HepG2 (cell line): ENCODE results near the gene EIF2S2. TPM values are rescaled to one million over a fixed set of nuclear protein-coding genes. Genes with fewer than 3 reads are reported as not detected.
A peak's percentile ranks its signal among the peaks of the same experiment; 100 is the strongest.

Experiments used
- ATAC-seq: fragments of 200-7000 bp; cut with Tn5 transposase; 3 replicates; pipeline ENCODE4 v1.9.1; 2020; ENCODE audit warnings: mild to moderate bottlenecking, moderate library complexity
- BruUV-seq: library from RNA; stranded (reverse); fragments of 400-500 nt; replicated peaks from 2 replicates; lab custom pipeline; 2021; lab: Mats Ljungman, UMichigan
- CTCF ChIA-PET: fragments of 300-600 bp; formaldehyde crosslinking; extraction: SDS; loops from one replicate; lab custom pipeline; 2021; ENCODE audit warnings: low total read pairs, inconsistent platforms, low intra/inter-chr PET ratio; lab: Yijun Ruan, JAX
- POLR2A ChIA-PET: fragments of 350-600 bp; sonication (Branson Sonifier 250); formaldehyde crosslinking; loops from one replicate; lab custom pipeline; 2020; ENCODE audit warnings: antibody characterized with exemption, inconsistent platforms; lab: Yijun Ruan, JAX
- DNase-seq: peaks from one replicate; pipeline ENCODE4 v3.0.0-alpha.2; 2015; ENCODE audit warnings: low spot score
- FAIRE-seq: peaks from 3 replicates; lab custom pipeline; 2011; peaks lifted over from hg19 to GRCh38; lab: Jason Lieb, UNC
- H2AFZ ChIP-seq: one replicate; pipeline ENCODE4 v1.6.1; 2011; ENCODE audit warnings: low read length, inconsistent platforms
- H3K27ac ChIP-seq: fragments of 300-600 bp; 3 replicates; pipeline ENCODE4 v1.8.0; 2011; ENCODE audit warnings: mixed run types, mild to moderate bottlenecking, mixed read lengths, low read length, inconsistent platforms; ENCODE audit not compliant: insufficient read depth; ENCODE audit errors: extremely low read length
- H3K27me3 ChIP-seq, 2 experiments: fragments of 200-600 bp in 1 of 2; 2 replicates in 1 of 2; 3 replicates in 1 of 2; pipeline versions ENCODE4 v1.6.0 to v1.8.0; 2011; ENCODE audit warnings: low read length in 2 of 2, mild to moderate bottlenecking in 2 of 2, moderate library complexity in 2 of 2, inconsistent platforms in 1 of 2; ENCODE audit not compliant: insufficient read depth in 2 of 2, control insufficient read depth in 1 of 2
- H3K36me3 ChIP-seq, 2 experiments: fragments of 200-600 bp in 1 of 2; replicated peaks in 1 of 2; 2 replicates in 1 of 2; 3 replicates in 1 of 2; pipeline versions ENCODE4 v1.5.1 to v1.8.0; 2011; ENCODE audit warnings: low read length in 2 of 2, inconsistent platforms in 1 of 2; ENCODE audit not compliant: insufficient read depth in 2 of 2, control insufficient read depth in 1 of 2
- H3K4me1 ChIP-seq: 2 replicates; pipeline ENCODE4 v1.5.1; 2012; ENCODE audit warnings: low read length, inconsistent platforms; ENCODE audit not compliant: insufficient read depth
- H3K4me2 ChIP-seq: 2 replicates; pipeline ENCODE4 v1.6.0; 2011; ENCODE audit warnings: low read depth, low read length, inconsistent platforms
- H3K4me3 ChIP-seq, 3 experiments: fragments of 200-600 bp in 1 of 3; sonication (generic), shearing (Covaris generic) in 1 of 3; replicated peaks in 1 of 3; 2 replicates each; pipeline ENCODE4 v1.5.1; 2011 to 2016; ENCODE audit warnings: low read length in 3 of 3, inconsistent platforms in 2 of 3, low read depth in 2 of 3, mild to moderate bottlenecking in 2 of 3, control low read depth in 1 of 3, mixed read lengths in 1 of 3; ENCODE audit not compliant: insufficient read depth in 1 of 3
- H3K79me2 ChIP-seq: one replicate; pipeline ENCODE4 v1.6.1; 2011; ENCODE audit warnings: low read length, inconsistent platforms; ENCODE audit not compliant: insufficient read depth
- H3K9ac ChIP-seq: 2 replicates; pipeline ENCODE4 v1.6.0; 2011; ENCODE audit warnings: mild to moderate bottlenecking, low read depth, low read length, inconsistent platforms; ENCODE audit not compliant: insufficient read depth
- H3K9me3 ChIP-seq: 2 replicates; pipeline ENCODE4 v1.5.1; 2012; ENCODE audit warnings: mild to moderate bottlenecking, low read length
- H4K20me1 ChIP-seq: 2 replicates; pipeline ENCODE4 v1.6.0; 2011; ENCODE audit warnings: inconsistent platforms, mild to moderate bottlenecking, low read length, moderate library complexity; ENCODE audit not compliant: insufficient read depth
- HOXA3 ChIP-seq: sonication (generic); formaldehyde crosslinking; IDR thresholded peaks from 2 replicates; pipeline ENCODE4 v1.5.0; 2020; ENCODE audit warnings: missing genetic modification reagents
- HOXA5 ChIP-seq: sonication (generic); formaldehyde crosslinking; IDR thresholded peaks from 2 replicates; pipeline ENCODE4 v1.4.0; 2020; ENCODE audit warnings: missing genetic modification reagents
- IRX3 ChIP-seq: sonication (generic); formaldehyde crosslinking; IDR thresholded peaks from 2 replicates; pipeline ENCODE4 v1.8.1; 2023; ENCODE audit warnings: mild to moderate bottlenecking, low read depth, missing genetic modification reagents, borderline replicate concordance
- POLR2A ChIP-seq, 2 experiments: IDR thresholded peaks; 2 replicates each; pipeline ENCODE4 v1.6.1; 2011; ENCODE audit warnings: low read depth in 2 of 2, low read length in 2 of 2, mild to moderate bottlenecking in 1 of 2, moderate library complexity in 1 of 2; ENCODE audit not compliant: insufficient read depth in 1 of 2
- POLR2G ChIP-seq: fragments of 200-400 bp; formaldehyde crosslinking; IDR thresholded peaks from 2 replicates; pipeline ENCODE4 v1.6.1; 2018; ENCODE audit warnings: mild to moderate bottlenecking, low read depth, low read length, moderate library complexity
- RBM22 ChIP-seq: fragments of 200-400 bp; formaldehyde crosslinking; optimal IDR thresholded peaks from 2 replicates; pipeline ENCODE3; 2017; ENCODE audit warnings: mild to moderate bottlenecking, low read length, moderate library complexity
- SMAD9 ChIP-seq: sonication (generic); formaldehyde crosslinking; IDR thresholded peaks from 2 replicates; pipeline ENCODE4 v1.5.1; 2020; ENCODE audit warnings: mild to moderate bottlenecking, missing genetic modification reagents
- ZNF121 ChIP-seq: sonication (generic); formaldehyde crosslinking; IDR thresholded peaks from 2 replicates; pipeline ENCODE4 v1.5.0; 2020; ENCODE audit warnings: mild to moderate bottlenecking, missing genetic modification reagents
- WGBS: methylation state at CpG from one replicate; pipeline ENCODE4 v1.1.6; 2017; ENCODE audit warnings: low lambda C conversion rate; 5-methylcytosine and 5-hydroxymethylcytosine counted together
- in situ Hi-C: cut with HindIII; loops from 2 replicates; pipeline ENCODE4 v1.10.0; 2017; ENCODE audit warnings: low pct_unique_long_range_greater_than_20kb; ENCODE audit not compliant: extremely low pct_ligation_motif_present
- intact Hi-C: fragments of 100-400 bp; cut with micrococcal nuclease; formaldehyde crosslinking; loops from one replicate; pipeline ENCODE4 v1.10.0; 2022; ENCODE audit not compliant: unreplicated experiment
- polyA plus RNA-seq, 8 experiments: library from polyadenylated mRNA; depleted of rRNA in 3 of 8; stranded (reverse) in 7 of 8; unstranded in 1 of 8; fragments of >200 nt; fragmentation: Illumina TruSeq in 4 of 8; extraction: Trizol in 4 of 8; gene quantifications; 2 replicates each; pipeline versions ENCODE4 v1.2.1 to v1.2.3, GENCODE V29; 2011 to 2016; ENCODE audit warnings: low read depth in 4 of 8, missing spikeins in 1 of 8, mixed read lengths in 1 of 8; ENCODE audit not compliant: insufficient read depth in 1 of 8
- total RNA-seq, 5 experiments: library from RNA; depleted of rRNA; stranded (reverse); fragments of >200 nt; fragmentation: Illumina TruSeq; extraction: Trizol; gene quantifications; 2 replicates each; pipeline ENCODE4 v1.2.3, GENCODE V29; 2016; ENCODE audit warnings: low read depth in 1 of 5
- TF ChIP-seq, protein P1 (sequence below): sonication (generic); formaldehyde crosslinking; IDR thresholded peaks from 2 replicates; pipeline ENCODE4 v1.5.0; 2020; ENCODE audit warnings: mild to moderate bottlenecking, missing genetic modification reagents, moderate library complexity

EIF2S2 gene
- total and polyA plus RNA-seq, 2 of the 13 experiments (the other 11 are each of a cell fraction or from before 2014, with no cell fraction given) = 126 to 213 TPM

- Histone ChIP-seq H3K9me3 (no peaks in the 10 kb centered on the region), H3K27ac (no peak overlapping the region)
- CTCF ChIA-PET = no interaction called here
- no peak for TF ChIP-seq SMAD9 (CRISPR knock-in tag)
- no peak for TF ChIP-seq HOXA5 (CRISPR knock-in tag)
- TF ChIP-seq ZNF121 (CRISPR knock-in tag) = peak; percentile 92
- no peak for TF ChIP-seq IRX3 (CRISPR knock-in tag)
- 0 out of 2 replicates have a peak, but pooled peaks have one; percentile 23 for TF ChIP-seq POLR2G
- peak; percentile 98 for TF ChIP-seq RBM22
- TF ChIP-seq POLR2A (IDR thresholded peaks at IDR 0.05; ENCODE audit: insufficient read depth in 1 of 2, low read depth in 2 of 2, low read length in 2 of 2) = peak in 1 of 2 experiments; percentile 23; a peak in 1 of 4 replicates
- TF ChIP-seq, protein P1, sequence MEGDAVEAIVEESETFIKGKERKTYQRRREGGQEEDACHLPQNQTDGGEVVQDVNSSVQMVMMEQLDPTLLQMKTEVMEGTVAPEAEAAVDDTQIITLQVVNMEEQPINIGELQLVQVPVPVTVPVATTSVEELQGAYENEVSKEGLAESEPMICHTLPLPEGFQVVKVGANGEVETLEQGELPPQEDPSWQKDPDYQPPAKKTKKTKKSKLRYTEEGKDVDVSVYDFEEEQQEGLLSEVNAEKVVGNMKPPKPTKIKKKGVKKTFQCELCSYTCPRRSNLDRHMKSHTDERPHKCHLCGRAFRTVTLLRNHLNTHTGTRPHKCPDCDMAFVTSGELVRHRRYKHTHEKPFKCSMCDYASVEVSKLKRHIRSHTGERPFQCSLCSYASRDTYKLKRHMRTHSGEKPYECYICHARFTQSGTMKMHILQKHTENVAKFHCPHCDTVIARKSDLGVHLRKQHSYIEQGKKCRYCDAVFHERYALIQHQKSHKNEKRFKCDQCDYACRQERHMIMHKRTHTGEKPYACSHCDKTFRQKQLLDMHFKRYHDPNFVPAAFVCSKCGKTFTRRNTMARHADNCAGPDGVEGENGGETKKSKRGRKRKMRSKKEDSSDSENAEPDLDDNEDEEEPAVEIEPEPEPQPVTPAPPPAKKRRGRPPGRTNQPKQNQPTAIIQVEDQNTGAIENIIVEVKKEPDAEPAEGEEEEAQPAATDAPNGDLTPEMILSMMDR (CRISPR knock-in tag) = no peak
- no peak for TF ChIP-seq HOXA3 (CRISPR knock-in tag)
- TF ChIP-seq, all 625 proteins: peak for 4
- Histone ChIP-seq H3K27me3 (no peaks in the 10 kb centered on the region), H2AFZ (no peak overlapping the region), H3K4me1 (no peaks in the 10 kb centered on the region), H3K9ac (no peak overlapping the region), H3K79me2 (peaks cover 5% of the 10 kb centered on the region), H3K36me3 (peaks cover 53 to 94% of the 10 kb centered on the region in 2 experiments), H3K4me3 (no peak overlapping the region), H4K20me1 (peaks cover 27% of the 10 kb centered on the region), H3K4me2 (no peak overlapping the region)
- POLR2A ChIA-PET = interaction anchor here (1.3 to 5.8 kb wide), 2 partner anchors 8 to 18 kb away, joined by 3 to 48 read pairs; partner anchors contain the start of gene EIF2S2
- BruUV-seq = no TSS peak
- FAIRE-seq (no peak), ATAC-seq (no peak), DNase-seq (no peak)
- WGBS = 100% methylated on average over 2 of the region's 2 CpGs
- in situ Hi-C loops (no loop called here), intact Hi-C loops (no loop called here)
Measured at GRCh38 chr20:34093895-34094294, 18.1 kb downstream of the EIF2S2 start.
